HK-2 (cell line): ENCODE measurements around the gene MYT1.

ENCODE experiments used
- DNase-seq: peaks from one replicate; pipeline ENCODE4 v3.0.0-alpha.2; 2018; ENCODE audit not compliant: unreplicated experiment

MYT1 gene

GRCh38 chr20:64245746-64246595 lies 81.7 kb downstream of the MYT1 start:
- DNase-seq, result no peak

GRCh38 chr20:64246616-64247306 lies 82.5 kb downstream of the MYT1 start:
- DNase-seq, result no peak

- no peak for DNase-seq
These were observed 83.0 kb downstream of the MYT1 start for GRCh38 chr20:64247307-64247618.

- no peak for DNase-seq
These were observed 84.0 kb downstream of the MYT1 start for GRCh38 chr20:64247970-64248841.

- DNase-seq, result no peak
These were observed 85.8 kb downstream of the MYT1 start for GRCh38 chr20:64250027-64250426.

GRCh38 chr20:64253000-64253383 lies 88.7 kb downstream of the MYT1 start:
- no peak for DNase-seq

- no peak for DNase-seq
These were observed 89.2 kb downstream of the MYT1 start for GRCh38 chr20:64253443-64253842.

GRCh38 chr20:64254156-64254555 lies 89.9 kb downstream of the MYT1 start:
- no peak for DNase-seq

- no peak for DNase-seq
These were observed 90.5 kb downstream of the MYT1 start for GRCh38 chr20:64254571-64255360.

- peak; percentile 91 for DNase-seq
These were observed 91.4 kb downstream of the MYT1 start, which contains the start of gene PCMTD2 for GRCh38 chr20:64255361-64256281. Gene PCMTD2 (plus strand): TSS chr20:64255748. CDS start chr20:64259966, 4,218 bp downstream.

GRCh38 chr20:64256282-64256935 lies 92.2 kb downstream of the MYT1 start:
- DNase-seq, result no peak

- no peak for DNase-seq
These were observed 93.0 kb downstream of the MYT1 start for GRCh38 chr20:64257107-64257757.

- DNase-seq, result no peak
These were observed 94.0 kb downstream of the MYT1 start for GRCh38 chr20:64258071-64258823.

- no peak for DNase-seq
These were observed 96.0 kb downstream of the MYT1 start for GRCh38 chr20:64260239-64260638.

GRCh38 chr20:64261138-64261537 lies 96.9 kb downstream of the MYT1 start:
- no peak for DNase-seq

GRCh38 chr20:64264091-64264490 lies 99.8 kb downstream of the MYT1 start:
- DNase-seq, result no peak

GRCh38 chr20:64265201-64265600 lies 100.9 kb downstream of the MYT1 start:
- no peak for DNase-seq

- DNase-seq, result no peak
These were observed 102.7 kb downstream of the MYT1 start for GRCh38 chr20:64266988-64267387.

GRCh38 chr20:64268174-64268573 lies 103.9 kb downstream of the MYT1 start:
- DNase-seq, result no peak
